Measurements from ENCODE around the gene ESRRA. TPM values are rescaled to one million over a fixed set of nuclear protein-coding genes. Genes with fewer than 3 reads are reported as not detected.

Gene ESRRA
- total RNA-seq, 1 experiment from 2014 or later: 61.0 TPM

DNA sequence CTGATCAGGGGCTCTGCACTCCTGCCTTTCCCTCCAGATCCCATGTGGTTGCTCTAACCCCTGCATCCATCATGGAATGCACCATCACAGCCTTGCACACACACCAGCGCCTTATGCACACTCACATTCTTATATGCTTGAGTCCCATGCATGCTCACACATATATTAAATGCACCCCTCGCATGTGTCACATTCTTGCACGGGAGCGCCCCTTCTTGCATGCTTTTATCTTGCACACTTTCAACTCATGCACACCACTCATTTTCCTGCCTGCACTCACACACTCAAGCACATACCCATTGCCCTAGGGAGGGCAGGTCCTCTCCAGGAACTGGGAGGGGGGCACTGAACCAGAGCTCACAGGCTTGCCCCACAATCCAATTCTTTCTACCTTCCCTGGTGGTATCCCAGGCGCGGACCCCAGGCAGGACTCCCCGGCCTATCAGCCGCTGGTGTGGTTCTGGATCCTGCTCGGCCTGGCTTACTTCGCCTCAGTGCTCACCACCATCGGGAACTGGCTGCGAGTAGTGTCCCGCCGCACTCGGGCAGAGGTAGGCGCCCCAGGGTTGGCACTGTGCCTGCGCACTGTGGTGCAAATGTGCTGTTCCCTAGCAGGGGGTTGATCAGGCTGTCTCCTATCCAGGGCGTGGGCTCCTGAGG, 7.5 kb upstream of the ESRRA start:
- Histone ChIP-seq H3F3A (ENCODE audit: insufficient read depth, low read depth) (peaks cover 5% of the 10 kb centered on the region; the same call in 1 of the 2 replicates), H2AFZ (no peak overlapping the region), H3K27me3 (ENCODE audit: insufficient read depth, low read depth) (0 out of 2 replicates have a peak, but pooled peaks cover 7% of the 10 kb centered on the region), H3K4me3 (no peak overlapping the region), H3K4me1 (replicated peaks; ENCODE audit: insufficient read depth) (peaks cover 4% of the 10 kb centered on the region; the same call in 1 of the 2 replicates), H3K9me2 (ENCODE audit: insufficient read depth) (no peaks in the 10 kb centered on the region), H3K36me3 (ENCODE audit: low read depth) (no peaks in the 10 kb centered on the region), H3K79me2 (ENCODE audit: low read depth) (no peaks in the 10 kb centered on the region), H3K9me3 (ENCODE audit: insufficient read depth, low read depth) (no peaks in the 10 kb centered on the region), H3K4me2 (no peak overlapping the region), H4K20me1 (ENCODE audit: insufficient read depth) (no peaks in the 10 kb centered on the region), H3K27ac (no peak overlapping the region)
- intact Hi-C loops (cut with micrococcal nuclease; ENCODE audit: unreplicated experiment): no loop called here
- ChIA-PET CTCF (no interaction called here), POLR2A (ENCODE audit: unreplicated experiment) (no interaction called here)
- BruUV-seq (replicated peaks): no TSS peak
- DNase-seq: peak in 1 of 2 experiments; percentile 32
- TF ChIP-seq, protein P1, sequence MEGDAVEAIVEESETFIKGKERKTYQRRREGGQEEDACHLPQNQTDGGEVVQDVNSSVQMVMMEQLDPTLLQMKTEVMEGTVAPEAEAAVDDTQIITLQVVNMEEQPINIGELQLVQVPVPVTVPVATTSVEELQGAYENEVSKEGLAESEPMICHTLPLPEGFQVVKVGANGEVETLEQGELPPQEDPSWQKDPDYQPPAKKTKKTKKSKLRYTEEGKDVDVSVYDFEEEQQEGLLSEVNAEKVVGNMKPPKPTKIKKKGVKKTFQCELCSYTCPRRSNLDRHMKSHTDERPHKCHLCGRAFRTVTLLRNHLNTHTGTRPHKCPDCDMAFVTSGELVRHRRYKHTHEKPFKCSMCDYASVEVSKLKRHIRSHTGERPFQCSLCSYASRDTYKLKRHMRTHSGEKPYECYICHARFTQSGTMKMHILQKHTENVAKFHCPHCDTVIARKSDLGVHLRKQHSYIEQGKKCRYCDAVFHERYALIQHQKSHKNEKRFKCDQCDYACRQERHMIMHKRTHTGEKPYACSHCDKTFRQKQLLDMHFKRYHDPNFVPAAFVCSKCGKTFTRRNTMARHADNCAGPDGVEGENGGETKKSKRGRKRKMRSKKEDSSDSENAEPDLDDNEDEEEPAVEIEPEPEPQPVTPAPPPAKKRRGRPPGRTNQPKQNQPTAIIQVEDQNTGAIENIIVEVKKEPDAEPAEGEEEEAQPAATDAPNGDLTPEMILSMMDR (conservative IDR thresholded peaks at IDR 0.05): no peak
- TF ChIP-seq EZH2 (IDR thresholded peaks at IDR 0.05; ENCODE audit: low read depth): no peak

DNA sequence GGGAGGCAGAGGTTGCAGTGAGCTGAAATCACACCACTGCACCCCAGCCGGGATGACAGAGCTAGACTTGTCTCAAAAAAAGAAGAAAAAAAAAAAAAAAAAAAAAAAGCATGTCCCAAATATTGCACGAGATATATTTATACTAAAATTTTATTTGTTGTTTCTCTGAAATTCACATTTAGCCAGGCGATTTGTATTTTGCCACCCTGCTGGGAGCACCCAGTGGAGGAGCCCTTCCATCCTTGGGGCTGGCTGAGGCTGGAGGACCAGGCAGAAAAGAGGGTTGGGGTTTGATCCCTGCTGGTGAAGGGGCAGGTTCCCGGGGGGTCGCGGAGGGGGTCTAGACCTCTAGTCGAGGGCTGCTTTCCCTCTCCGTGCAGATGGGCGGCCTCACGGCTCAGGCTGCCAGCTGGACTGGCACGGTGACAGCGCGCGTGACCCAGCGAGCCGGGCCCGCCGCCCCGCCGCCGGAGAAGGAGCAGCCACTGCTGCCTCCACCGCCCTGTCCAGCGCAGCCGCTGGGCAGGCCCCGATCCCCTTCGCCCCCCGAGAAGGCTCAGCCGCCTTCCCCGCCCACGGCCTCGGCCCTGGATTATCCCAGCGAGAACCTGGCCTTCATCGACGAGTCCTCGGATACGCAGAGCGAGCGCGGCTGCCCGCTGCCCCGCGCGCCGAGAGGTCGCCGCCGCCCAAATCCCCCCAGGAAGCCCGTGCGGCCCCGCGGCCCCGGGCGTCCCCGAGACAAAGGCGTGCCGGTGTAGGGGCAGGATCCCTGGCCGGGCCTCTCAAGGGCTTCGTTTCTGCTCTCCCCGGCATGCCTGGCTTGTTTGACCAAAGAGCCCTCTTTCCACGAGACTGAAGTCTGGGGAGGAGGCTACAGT, 6.1 kb upstream of the ESRRA start:
- H3K36me3 ChIP-seq (ENCODE audit: low read depth): no peaks in the 10 kb centered on the region
- intact Hi-C loops (cut with micrococcal nuclease; ENCODE audit: unreplicated experiment): no loop called here
- POLR2A ChIA-PET (ENCODE audit: unreplicated experiment): no interaction called here
- DNase-seq: peak; percentile 23 to 27
- H3K4me1 ChIP-seq (replicated peaks; ENCODE audit: insufficient read depth): peaks cover 12% of the 10 kb centered on the region
- TF ChIP-seq, protein P1 (conservative IDR thresholded peaks at IDR 0.05): no peak
- no peak for TF ChIP-seq EZH2 (IDR thresholded peaks at IDR 0.05; ENCODE audit: low read depth)
- H3K4me2 ChIP-seq: no peak overlapping the region
- H3K27ac ChIP-seq: no peak overlapping the region
- CTCF ChIA-PET: interaction anchor here (0.7 kb wide), 1 partner anchor 28 kb away, joined by 3 read pairs; no protein-coding TSS in a partner anchor
- H3K9me2 ChIP-seq (ENCODE audit: insufficient read depth): no peaks in the 10 kb centered on the region
- BruUV-seq (replicated peaks): no TSS peak
- no peak overlapping the region for H3K4me3 ChIP-seq
- H4K20me1 ChIP-seq (ENCODE audit: insufficient read depth): no peaks in the 10 kb centered on the region
- H3K79me2 ChIP-seq (ENCODE audit: low read depth): no peaks in the 10 kb centered on the region
- no peaks in the 10 kb centered on the region for H3K9me3 ChIP-seq (ENCODE audit: insufficient read depth, low read depth)
- peaks cover 17% of the 10 kb centered on the region; the same call in 1 of the 2 replicates for H3F3A ChIP-seq (ENCODE audit: insufficient read depth, low read depth)
- no peak overlapping the region for H2AFZ ChIP-seq
- 0 out of 2 replicates have a peak, but pooled peaks cover 7% of the 10 kb centered on the region for H3K27me3 ChIP-seq (ENCODE audit: insufficient read depth, low read depth)

DNA sequence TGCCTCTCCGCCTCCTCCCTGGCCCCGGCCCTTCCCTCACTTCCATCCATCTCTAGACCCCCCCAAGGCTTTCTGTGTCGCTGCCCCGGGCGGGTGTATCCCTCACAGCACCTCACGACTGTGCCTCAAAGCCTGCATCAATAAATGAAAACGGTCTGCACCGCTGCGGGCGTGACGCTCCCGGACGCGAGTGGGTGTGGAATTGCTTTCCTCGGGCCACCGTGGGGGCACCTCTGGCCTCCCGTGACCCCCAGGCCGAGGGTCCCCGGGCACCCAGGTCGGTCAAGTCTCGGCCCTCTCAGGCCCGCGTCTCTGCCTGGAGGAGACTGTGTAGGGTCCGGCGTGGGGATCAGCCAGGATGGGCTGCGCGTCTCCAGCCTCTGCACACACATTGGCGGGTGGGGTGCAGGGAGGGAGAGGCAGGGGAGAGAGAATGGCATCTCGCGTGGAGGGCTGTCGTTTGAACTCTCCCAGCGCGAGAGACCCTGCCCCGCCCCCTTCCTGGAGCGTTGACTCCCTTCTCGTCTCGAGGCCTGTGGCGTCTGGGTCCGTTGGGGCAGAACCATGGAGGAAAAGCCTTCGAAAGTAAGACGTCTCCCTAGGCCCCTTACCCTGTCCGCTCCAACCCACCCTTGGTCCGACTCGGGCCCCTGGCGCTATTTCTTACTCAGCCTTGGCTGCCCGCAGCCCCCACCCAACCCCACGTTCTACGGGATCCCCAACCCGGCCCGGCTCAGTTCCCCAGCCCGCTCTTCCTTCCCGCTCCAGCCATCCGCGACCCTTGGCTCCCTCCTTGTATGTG, 5.3 kb upstream of the ESRRA start, which contains the start of gene CATSPERZ:
TSS of gene CATSPERZ (plus strand) at position 512 of the 802 bp plus-strand sequence. CDS start at position 565, 53 bp downstream.
- peaks cover 24% of the 10 kb centered on the region; the same call in 1 of the 2 replicates for H3F3A ChIP-seq (ENCODE audit: insufficient read depth, low read depth)
- BruUV-seq (replicated peaks): no TSS peak

More for the DNA sequence above, 5.3 kb upstream of the ESRRA start, which contains the start of gene CATSPERZ:
- peak within 1 kb of the TSS; percentile 54 for H3K4me3 ChIP-seq
- no peaks in the 10 kb centered on the region for H3K79me2 ChIP-seq (ENCODE audit: low read depth)
- H3K9me2 ChIP-seq (ENCODE audit: insufficient read depth): no peaks in the 10 kb centered on the region
- H3K4me1 ChIP-seq (replicated peaks; ENCODE audit: insufficient read depth): peaks cover 14% of the 10 kb centered on the region
- H3K9me3 ChIP-seq (ENCODE audit: insufficient read depth, low read depth): no peaks in the 10 kb centered on the region
- TF ChIP-seq, protein P1 (conservative IDR thresholded peaks at IDR 0.05): no peak
- TF ChIP-seq EZH2 (IDR thresholded peaks at IDR 0.05; ENCODE audit: low read depth): no peak
- no peaks in the 10 kb centered on the region for H3K36me3 ChIP-seq (ENCODE audit: low read depth)
- intact Hi-C loops (cut with micrococcal nuclease; ENCODE audit: unreplicated experiment): loop anchor here (10.0 kb wide), 2 partner anchors 325 to 465 kb away; partner anchors contain the start of genes COX8A and MARK2
- H3K27ac ChIP-seq: no peak within 1 kb of the TSS
- peak within 1 kb of the TSS; percentile 83 for H2AFZ ChIP-seq
- H3K4me2 ChIP-seq: peak within 1 kb of the TSS; percentile 86
- CTCF ChIA-PET: interaction anchor here (0.5 to 2.3 kb wide), 12 partner anchors 14 to 388 kb away, joined by 3 to 23 read pairs (median 4); partner anchors contain the start of genes FKBP2, PPP1R14B and STIP1
- H4K20me1 ChIP-seq (ENCODE audit: insufficient read depth): no peaks in the 10 kb centered on the region
- POLR2A ChIA-PET (ENCODE audit: unreplicated experiment): interaction anchor here (0.5 kb wide), 2 partner anchors 361 to 460 kb away, joined by 3 to 10 read pairs; no protein-coding TSS in a partner anchor
- DNase-seq: no peak
- 0 out of 2 replicates have a peak, but pooled peaks cover 7% of the 10 kb centered on the region for H3K27me3 ChIP-seq (ENCODE audit: insufficient read depth, low read depth)
